CD4-positive, alpha-beta T cell treated with Interferon gamma for 1 hour (primary cell): ENCODE data around the gene CCR6.

ENCODE experiments used
- DNase-seq: peaks from one replicate; pipeline ENCODE4 v3.0.0-alpha.2; 2020

Gene CCR6

GRCh38 chr6:167099707-167100106, 23.2 kb upstream of the CCR6 start:
- no peak for DNase-seq

DNA sequence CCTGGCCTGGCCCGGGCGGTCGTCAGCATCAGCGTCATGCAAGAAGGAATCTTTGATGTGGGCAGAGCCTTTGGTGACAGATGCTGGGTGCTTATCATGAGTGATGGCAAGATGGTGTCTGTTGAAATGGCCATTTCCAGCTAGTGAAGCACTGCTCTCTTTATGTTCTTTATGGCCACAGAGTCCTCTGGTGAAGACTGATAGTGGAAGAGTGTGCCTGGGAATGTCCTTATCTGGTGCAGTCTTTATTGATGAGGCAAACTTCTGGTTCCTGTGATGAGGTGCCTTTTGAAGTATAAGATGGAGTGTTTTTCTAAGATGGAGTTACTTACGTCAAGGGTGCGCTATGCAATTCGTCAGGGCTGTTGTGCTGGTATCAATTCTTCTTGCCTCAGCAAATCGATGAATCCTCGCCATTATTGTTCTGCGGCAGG, 22.6 kb upstream of the CCR6 start:
- DNase-seq, result no peak

DNA sequence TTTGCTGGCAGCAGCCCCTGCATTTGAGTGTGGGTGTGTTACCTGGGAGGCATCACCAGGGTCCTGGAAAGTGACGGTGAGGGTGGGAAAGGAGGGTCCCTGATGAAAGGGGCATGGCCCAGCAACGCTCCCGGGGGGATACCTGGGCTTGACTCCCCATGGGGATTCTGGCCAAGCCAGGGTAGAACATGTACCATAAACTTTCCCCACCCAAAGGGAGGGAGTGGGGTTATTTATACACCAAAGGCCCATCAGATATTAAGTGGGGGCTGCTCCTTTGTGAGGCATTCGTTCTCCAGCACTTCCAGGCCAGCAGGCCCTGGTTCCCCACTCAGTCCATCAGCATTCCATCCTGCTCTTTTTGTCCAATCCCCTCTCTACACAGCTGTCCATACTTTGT, 20.6 kb upstream of the CCR6 start:
- no peak for DNase-seq

DNA sequence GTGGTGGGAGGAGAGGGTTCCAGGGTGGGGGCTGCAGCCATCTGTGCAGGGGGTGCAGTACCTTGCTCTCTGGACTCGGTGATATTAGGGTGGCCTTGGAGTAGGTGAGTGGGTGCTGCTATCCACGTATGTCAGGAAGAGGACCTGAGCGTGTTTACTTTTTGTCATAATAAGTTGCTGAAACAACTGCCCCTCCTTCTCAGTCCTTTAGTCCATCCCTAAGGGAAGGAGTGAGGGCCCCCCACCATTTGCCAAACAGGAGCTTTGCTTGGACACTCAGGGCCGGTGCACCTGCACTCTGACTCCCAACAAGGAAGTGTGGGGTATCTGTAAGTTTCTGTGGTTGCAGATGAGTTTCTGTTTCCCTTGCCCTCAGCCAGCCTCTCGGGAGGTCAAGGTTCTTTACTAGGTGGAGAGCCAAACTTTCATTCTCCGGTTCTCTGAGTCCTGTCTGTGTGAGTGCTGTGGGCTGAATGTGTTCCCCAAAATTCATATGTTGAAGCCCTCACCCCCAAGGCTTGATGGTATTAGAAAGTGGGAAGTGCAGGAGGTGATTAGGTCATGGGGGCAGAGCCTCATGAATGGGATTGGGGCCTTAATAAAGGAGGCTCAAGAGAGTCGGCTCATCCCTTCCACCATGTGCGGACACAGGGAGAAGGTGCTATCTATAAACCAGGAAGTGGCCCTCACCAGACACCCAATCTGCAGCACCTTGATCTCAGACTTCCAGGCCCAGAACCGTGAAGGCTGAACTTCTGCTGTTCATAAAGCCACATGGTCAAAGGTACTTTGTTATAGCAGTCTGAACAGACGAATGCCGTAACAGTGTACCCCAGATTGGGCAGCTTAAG, 19.6 kb upstream of the CCR6 start:
- DNase-seq, result peak; percentile 37

- no peak for DNase-seq
These were observed 18.5 kb upstream of the CCR6 start for GRCh38 chr6:167104388-167104787.

DNA sequence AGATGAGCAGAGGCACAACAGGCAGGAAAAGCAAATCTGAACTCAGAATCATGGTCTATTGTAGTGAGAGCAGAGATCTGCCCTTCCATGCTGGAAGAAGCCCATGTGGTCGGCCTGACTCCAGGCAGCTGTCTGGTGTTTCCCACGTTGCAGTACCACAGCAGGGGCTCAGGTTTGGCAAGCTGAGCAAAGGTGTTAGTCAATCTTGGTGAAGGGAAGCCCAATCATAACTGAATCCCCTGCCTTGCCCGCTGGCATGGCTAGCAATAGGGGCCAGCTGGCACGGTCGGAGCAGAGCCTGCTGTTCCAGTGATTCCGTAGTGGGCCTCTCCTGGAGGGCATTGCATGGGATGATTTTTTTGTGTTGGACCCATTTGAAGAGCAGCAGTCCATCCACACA, 17.8 kb upstream of the CCR6 start:
- DNase-seq, result no peak

- DNase-seq, result no peak
These were observed 16.5 kb upstream of the CCR6 start for GRCh38 chr6:167106406-167106805.

DNA sequence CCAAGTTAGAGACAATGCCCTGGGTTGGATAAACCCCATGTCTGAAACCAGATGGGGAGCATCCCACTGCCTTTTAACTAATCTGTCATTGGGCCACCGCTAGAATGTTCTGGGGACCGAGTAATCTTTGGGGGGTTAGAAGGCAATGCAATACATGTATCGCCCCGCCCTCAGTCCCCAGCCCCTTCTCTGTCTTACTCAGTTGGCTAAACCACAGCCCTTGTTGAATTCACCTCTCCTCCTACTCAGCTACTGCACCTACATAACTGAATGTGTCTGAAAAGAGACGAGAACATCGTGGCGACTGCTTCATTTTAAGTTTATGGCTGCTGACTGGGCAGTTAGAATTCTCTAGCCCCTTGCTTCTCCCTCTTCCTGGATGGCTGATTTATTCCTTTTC, 15.1 kb upstream of the CCR6 start:
- DNase-seq, result no peak

- DNase-seq, result no peak
These were observed 14.6 kb upstream of the CCR6 start for GRCh38 chr6:167108278-167108677.

- no peak for DNase-seq
These were observed 13.2 kb upstream of the CCR6 start for GRCh38 chr6:167109651-167110050.

- DNase-seq, result no peak
These were observed 11.3 kb upstream of the CCR6 start for GRCh38 chr6:167111597-167111996.

GRCh38 chr6:167112421-167112820, 10.5 kb upstream of the CCR6 start:
- no peak for DNase-seq

DNA sequence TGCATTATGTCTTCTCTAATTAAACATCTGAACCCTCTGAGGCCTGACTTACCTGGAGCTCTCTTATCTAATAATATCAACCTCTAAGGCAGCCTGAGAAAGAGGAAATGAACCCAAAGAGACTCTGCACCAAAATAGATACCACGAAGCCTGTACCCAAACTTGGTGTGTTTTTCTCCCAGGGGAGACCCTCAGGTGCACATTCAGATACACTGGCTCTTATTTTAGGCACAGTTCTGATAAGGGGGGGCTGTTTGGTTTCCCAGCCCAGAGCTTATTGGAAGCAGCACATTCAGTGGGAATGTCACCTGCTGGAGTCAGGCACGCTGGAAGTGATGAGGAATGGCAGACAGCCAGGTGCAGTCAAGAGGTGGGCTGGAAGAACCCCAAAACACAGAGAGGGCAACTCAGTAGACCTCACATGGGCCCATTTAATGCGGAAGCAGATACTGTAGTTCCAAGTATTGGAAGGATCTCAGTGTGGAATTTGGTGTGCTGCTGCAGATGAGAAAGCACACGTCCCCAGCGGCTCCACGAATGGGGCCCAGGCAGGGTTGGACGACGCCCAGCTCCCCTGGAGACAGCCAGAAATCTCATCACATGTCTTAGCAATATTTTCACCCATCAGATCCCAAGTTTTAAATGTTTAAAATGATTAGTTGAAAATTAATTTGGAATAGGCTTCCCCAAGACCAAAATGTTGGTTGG, 9.7 kb upstream of the CCR6 start:
- peak; percentile 67 for DNase-seq

GRCh38 chr6:167113935-167114910, 8.7 kb upstream of the CCR6 start:
- DNase-seq, result peak; percentile 93

DNA sequence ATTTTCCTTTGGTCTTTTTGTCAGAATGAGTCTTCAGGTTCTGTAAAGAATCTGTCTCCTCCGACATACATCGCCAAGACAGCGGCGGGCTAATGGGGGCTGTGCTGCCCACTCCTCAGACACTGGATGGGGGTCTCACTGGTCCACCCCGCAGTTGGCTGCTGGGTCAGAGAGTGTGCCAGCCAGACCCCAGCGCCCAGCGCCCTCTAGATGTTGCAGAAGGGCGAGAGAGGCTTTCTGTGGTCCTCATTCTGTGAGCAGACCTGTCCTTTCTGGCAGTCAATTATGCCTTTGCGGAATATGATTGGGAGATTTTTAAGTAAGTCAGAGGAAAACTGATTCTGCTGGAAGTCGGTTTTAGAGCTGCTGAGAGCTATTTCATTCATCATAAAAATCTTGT, 7.8 kb upstream of the CCR6 start:
- DNase-seq, result no peak

- DNase-seq, result no peak
These were observed 6.6 kb upstream of the CCR6 start for GRCh38 chr6:167116109-167116837.

DNA sequence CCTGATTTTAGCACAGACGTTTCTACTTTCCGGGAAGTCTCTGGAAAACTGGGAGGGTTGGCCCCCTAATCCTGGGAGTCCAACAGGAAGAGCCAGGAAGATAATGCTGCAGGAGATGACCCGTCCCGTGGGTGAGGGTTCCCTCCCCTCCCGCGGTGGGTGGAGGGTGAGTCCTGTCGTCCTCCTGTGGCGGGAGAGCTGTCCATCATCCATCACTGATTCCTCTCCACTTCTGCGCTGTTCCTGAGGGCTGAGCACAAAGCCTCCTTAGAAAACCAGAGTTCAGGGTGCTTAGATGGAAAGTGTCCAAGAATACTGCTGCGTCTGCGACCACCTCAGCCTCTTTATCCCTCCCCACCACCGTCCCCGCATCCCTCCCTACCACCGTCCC, 6.1 kb upstream of the CCR6 start:
- no peak for DNase-seq

DNA sequence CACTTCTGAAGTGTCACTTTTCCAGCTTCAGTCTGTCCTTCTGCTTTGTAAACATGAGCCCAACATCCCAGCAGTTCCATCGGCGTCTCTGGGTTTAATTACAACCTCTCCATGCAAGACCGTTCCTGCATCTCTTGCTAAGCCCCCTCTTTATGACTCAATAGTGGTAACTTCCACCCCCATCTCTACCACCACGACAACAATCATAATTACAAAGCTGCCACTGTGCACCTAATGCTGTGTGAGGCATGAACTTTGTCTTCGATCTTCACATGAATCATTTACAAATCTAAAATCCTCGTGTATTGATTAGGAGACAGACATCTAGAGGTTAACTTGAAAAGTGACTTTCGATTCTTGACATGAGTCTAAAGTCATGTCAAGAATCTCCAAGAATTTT, 4.9 kb upstream of the CCR6 start:
- DNase-seq, result no peak

GRCh38 chr6:167118839-167119238, 4.1 kb upstream of the CCR6 start:
- peak; percentile 34 for DNase-seq

DNA sequence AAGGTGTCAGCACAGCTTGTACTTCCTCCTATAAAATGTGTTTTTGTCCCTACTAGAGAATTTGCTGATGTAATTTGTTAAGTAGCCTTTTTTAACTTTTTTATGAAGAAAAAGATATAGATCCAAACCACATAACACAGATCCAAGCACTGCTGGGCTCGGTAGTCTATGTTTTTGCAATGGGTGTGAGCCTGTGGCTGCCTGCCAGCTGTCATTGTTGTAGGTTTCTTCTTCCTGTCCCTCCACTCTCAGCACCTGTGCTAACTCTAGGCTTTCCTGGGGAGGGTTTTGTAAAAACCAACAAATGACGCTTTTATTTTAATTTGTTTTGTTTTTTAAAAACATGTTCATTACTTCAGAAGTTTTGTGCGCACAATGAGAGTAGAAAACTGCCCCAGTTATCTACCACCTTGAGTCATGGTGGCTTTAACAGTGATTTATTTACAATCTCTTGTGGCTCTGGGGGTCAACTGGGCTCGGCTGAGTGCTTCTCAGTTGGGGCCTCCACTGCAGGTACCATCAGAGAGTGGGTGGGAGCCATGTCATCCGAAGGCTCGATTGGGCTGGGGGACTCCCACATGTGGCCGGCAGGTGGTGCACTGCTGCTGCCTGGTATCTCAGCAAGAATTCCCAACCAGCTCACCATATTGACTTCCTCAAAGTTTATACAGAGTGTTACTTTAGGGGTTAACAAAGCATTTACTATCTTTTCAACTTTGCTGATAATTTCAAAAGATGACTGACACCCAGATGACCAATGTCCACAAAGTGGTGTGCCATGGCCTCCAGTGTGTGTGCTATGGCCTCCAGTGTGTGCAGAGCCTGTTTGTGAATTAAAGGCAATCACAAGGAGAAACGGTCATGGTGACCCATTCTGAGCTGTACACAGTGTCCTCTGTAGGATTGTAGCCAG, 3.0 kb upstream of the CCR6 start:
- peak; percentile 62 for DNase-seq

GRCh38 chr6:167120583-167120903, 2.4 kb upstream of the CCR6 start:
- no peak for DNase-seq
